GM13977 (cell line): ENCODE measurements around the gene NRCAM.
A peak's percentile ranks its signal among the peaks of the same experiment; 100 is the strongest.

Experiments
- DNase-seq: peaks from one replicate; pipeline ENCODE4 v3.0.0; 2012; ENCODE audit warnings: low spot score
- in situ Hi-C: fragments of 300-500 bp; cut with MboI; formaldehyde crosslinking; loops from one replicate; pipeline ENCODE4 v1.12.0; 2022; ENCODE audit warnings: low sequenced_read_pairs, low pct_unique_long_range_greater_than_20kb, mixed read lengths, inconsistent platforms; ENCODE audit not compliant: unreplicated experiment
- TF ChIP-seq, protein P1 (sequence below): IDR thresholded peaks from 2 replicates; pipeline ENCODE4 v1.5.1; 2012; ENCODE audit warnings: mild to moderate bottlenecking, control low read depth; ENCODE audit not compliant: insufficient read depth; ENCODE audit errors: extremely low read depth, missing control alignments

NRCAM gene

DNA sequence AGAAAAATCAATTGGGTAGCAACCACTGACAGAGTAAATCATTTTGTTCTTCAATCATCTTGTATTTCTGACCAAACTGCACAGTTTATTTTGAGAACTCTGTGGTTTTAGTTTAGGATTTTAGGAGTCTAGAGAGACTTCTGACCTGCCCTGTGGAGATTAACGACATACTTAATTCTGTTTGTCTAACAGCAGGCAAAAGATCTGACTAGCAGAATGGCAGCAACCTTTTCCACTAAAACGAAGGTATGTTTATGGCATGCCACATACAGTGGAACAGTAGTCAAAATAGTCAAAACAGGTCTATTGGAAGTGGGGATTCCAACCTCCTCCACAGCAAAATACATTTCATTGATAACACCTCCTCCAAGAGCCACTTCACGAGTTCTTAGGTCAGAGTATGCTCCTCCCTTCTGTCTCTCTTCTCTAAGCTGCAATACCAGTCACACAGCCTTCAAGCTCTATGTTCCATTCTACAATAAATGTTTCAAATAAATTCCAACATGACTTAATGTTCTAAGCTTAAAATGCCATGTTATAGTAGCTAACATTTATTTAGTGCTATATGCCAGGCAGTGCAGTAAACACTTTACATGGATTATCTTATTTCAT, 34.4 kb downstream of the NRCAM start:
- TF ChIP-seq, protein P1, sequence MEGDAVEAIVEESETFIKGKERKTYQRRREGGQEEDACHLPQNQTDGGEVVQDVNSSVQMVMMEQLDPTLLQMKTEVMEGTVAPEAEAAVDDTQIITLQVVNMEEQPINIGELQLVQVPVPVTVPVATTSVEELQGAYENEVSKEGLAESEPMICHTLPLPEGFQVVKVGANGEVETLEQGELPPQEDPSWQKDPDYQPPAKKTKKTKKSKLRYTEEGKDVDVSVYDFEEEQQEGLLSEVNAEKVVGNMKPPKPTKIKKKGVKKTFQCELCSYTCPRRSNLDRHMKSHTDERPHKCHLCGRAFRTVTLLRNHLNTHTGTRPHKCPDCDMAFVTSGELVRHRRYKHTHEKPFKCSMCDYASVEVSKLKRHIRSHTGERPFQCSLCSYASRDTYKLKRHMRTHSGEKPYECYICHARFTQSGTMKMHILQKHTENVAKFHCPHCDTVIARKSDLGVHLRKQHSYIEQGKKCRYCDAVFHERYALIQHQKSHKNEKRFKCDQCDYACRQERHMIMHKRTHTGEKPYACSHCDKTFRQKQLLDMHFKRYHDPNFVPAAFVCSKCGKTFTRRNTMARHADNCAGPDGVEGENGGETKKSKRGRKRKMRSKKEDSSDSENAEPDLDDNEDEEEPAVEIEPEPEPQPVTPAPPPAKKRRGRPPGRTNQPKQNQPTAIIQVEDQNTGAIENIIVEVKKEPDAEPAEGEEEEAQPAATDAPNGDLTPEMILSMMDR = no peak
- in situ Hi-C loops = no loop called here
- no peak for DNase-seq

DNA sequence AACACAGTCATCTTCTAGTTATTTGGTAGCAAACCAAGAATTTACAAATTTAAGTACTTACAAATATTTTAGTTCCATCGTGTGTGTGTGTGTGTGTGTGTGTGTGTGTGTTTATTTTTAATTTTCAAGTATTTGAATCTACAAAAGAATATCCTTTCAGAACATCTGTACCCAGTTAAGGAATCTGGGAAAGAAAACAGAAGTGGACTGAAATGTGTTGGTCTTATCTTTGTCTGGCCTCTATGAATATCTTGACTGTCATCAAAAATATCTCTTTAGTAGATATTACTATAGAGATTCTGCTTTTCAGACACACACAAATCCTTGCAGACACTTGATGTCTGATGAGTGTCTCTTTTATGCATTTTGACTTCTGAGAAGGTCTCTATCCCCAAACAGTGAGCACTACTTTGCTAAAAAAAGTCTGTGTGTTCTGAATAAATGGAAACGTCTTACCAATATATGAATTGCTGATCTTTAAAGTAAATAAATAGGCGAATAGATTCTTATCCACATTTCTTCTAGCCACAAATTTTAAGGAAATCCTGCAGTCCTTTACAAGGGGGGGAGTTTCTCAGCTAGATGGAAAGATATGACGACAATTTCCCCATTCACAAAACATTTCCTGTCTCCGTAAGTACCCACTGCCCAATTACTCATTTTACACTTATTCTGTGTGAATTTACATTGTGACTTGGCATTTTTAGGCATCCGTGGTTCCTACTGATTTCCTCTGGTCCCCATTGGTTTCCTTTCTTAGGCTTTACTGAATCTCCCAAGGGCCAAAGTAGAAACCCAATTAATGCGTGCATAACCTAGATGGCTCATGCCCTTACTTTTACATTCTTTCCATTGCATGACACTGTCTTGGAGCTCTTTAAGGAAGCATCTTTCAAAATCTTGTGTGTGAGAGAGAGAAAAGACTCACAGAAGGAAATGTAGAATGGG, 36.0 kb downstream of the NRCAM start:
- TF ChIP-seq, protein P1 = no peak
- in situ Hi-C loops = no loop called here
- no peak for DNase-seq

DNA sequence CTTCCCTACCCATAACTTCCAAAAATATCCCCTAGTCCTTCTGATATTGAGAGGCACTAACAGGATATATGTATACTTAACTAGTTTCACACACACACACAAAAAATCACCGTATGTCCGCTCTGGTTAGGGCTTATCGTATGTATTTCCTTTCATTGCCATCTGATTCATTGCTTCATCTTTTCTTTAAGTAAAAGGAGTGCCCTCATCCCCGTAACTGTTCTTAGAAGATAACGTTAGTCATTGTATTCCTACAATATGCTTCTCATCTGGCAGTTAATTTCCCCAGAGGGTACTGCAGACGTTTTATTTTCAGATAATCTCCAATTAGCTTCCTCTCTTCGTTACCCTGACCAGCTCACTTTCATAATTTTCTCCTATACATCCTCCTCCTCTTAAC, 37.3 kb downstream of the NRCAM start:
- in situ Hi-C loops = no loop called here
- no peak for DNase-seq
- TF ChIP-seq, protein P1 = no peak

DNA sequence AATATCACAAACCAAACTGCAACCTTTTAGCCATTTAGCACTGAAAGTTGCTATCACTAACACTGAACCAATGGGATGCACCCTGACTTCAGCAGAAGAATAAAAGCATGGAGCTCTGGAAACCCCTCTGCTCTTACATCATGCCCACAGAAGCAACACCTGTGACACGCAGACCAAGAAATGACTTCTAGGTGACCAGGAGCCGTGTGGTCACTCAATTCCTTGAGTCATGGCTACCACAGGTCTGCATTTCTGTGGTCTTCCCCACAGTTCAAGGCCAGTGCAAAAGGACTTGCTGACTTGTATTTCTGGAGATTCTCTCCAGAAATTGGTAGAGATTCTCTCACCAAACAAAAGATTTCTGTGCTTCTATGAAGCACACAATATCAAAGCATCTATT, 38.3 kb downstream of the NRCAM start:
- TF ChIP-seq, protein P1 = no peak
- DNase-seq = no peak
- in situ Hi-C loops = no loop called here

DNA sequence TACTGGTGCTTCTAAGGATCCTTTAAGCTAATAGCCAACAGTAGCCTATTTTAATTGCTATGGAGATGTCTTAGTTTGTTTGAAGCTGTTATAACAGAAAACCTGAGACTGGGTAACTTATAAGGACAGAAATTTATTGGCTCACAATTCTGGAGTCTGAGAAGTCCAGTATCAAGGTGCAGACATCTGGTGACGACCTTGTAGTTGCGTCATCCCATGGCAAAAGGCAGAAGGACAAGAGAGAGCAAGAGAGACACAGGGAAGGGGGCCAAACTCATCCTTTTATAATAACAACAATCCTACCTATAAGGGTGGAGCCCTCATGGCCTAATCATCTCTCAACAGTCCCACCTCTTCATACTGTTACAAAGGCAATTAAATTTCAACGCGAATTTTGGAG, 39.1 kb downstream of the NRCAM start:
- DNase-seq = no peak
- in situ Hi-C loops = no loop called here
- TF ChIP-seq, protein P1 = no peak

DNA sequence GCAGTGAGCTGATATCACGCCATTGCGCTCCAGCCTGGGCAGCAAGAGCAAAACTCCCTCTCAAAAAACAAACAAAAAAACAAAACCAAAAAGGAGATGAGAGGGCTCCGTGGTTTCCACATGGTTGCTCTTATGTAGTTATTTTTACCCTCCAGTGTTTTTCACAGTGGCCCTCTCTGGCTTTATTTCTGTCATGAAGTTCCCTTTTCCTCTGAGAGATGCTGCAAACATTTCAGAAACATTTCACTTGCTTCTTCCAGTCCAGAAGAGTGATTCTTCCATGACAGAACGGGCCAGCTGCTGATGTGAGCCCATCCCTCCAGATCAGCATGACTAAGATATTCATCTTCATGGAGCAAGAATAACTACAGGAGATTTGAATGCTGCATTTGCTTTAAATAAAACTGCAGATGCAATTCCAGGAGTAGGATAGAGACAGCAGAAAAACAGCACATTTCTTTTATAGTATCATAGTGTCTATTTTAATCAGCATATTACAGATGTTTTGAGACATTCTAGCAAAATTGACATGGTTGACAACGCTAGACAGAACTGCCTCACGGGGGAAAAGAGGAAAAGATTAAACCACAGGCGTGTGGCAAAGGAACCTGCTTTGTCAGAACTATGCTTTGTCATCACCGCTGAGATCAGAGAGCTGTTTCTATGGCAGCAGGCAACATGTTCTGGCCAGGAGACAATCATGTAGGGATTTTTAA, 40.3 kb downstream of the NRCAM start:
- in situ Hi-C loops = no loop called here

More for the DNA sequence above, 40.3 kb downstream of the NRCAM start:
- TF ChIP-seq, protein P1 = no peak
- DNase-seq = peak; percentile 31
